WI38 (cell line): Measurements from ENCODE around the gene DGKD.

Experiments used
- H3K4me3 ChIP-seq: 2 replicates; pipeline ENCODE4 v1.5.1; 2011; ENCODE audit warnings: low read depth, mild to moderate bottlenecking, control low read depth, low read length
- CTCF ChIP-seq: IDR thresholded peaks from 2 replicates; pipeline ENCODE4 v1.5.1; 2012; ENCODE audit warnings: low read depth, mild to moderate bottlenecking, control low read depth, low read length

DGKD gene

GRCh38 chr2:233453111-233453915, 99.0 kb downstream of the DGKD start:
- H3K4me3 ChIP-seq: no peak overlapping the region
- no peak for TF ChIP-seq CTCF

- H3K4me3 ChIP-seq: no peak overlapping the region
- TF ChIP-seq CTCF: no peak
Measured at GRCh38 chr2:233453916-233454315, 99.6 kb downstream of the DGKD start.

- no peak for TF ChIP-seq CTCF
- H3K4me3 ChIP-seq: no peak overlapping the region
Measured at GRCh38 chr2:233455006-233455405, 100.7 kb downstream of the DGKD start.

GRCh38 chr2:233455491-233455890, 101.2 kb downstream of the DGKD start:
- H3K4me3 ChIP-seq: no peak overlapping the region
- TF ChIP-seq CTCF: no peak

- no peak for TF ChIP-seq CTCF
Measured at GRCh38 chr2:233456111-233456510, 101.8 kb downstream of the DGKD start.

GRCh38 chr2:233456934-233457333, 102.6 kb downstream of the DGKD start:
- no peak overlapping the region for H3K4me3 ChIP-seq
- no peak for TF ChIP-seq CTCF

More at GRCh38 chr2:233456111-233456510, 101.8 kb downstream of the DGKD start:
- no peak overlapping the region for H3K4me3 ChIP-seq

- no peak for TF ChIP-seq CTCF
- no peak overlapping the region for H3K4me3 ChIP-seq
Measured at GRCh38 chr2:233457356-233457755, 103.1 kb downstream of the DGKD start.
